Measurements from ENCODE around the gene NUDT1.

DNA sequence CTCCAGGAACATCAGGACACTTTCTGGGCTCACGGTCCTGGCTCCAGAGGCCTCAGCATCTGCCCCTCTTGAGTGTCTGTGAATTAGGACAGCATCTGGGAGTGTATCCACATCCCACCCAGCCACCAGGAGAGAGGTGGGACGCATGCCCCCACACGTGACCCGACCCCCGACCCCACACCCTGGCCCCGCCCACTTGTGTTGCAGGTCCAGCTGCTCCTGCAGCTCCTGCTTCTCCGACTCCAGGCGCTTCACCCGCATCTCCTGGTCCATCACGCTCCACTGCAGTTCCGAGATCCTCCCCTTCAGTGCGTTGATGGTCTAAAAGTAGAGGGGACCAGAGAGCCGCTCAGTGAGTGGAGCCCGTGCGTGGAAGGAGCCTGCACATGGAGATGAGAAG is 22.9 kb upstream of the NUDT1 start:
- no peak for TF ChIP-seq POLR2A (IDR thresholded peaks at IDR 0.05; ENCODE audit: low read length)
- TF ChIP-seq GATA1 (IDR thresholded peaks at IDR 0.05; ENCODE audit: low read depth, low read length): no peak
